GM23338 (cell line): ENCODE data around the gene BNIPL. TPM values are rescaled to one million over a fixed set of nuclear protein-coding genes. Genes with fewer than 3 reads are reported as not detected.
A peak's percentile ranks its signal among the peaks of the same experiment; 100 is the strongest.

Experiments used
- ATAC-seq: fragments of 200-7000 bp; cut with Tn5 transposase; 3 replicates; pipeline ENCODE4 v1.9.1; 2020
- DNase-seq: peaks from one replicate; pipeline ENCODE4 v3.0.0-alpha.2; 2015; ENCODE audit warnings: low spot score
- H2AFZ ChIP-seq: fragments of 200-600 bp; sonication (generic); 2 replicates; pipeline ENCODE4 v1.8.0; 2016; ENCODE audit warnings: antibody characterized with exemption, mild to moderate bottlenecking, moderate library complexity
- H3F3A ChIP-seq: fragments of 200-600 bp; sonication (generic); replicated peaks from 2 replicates; pipeline ENCODE4 v1.8.0; 2017; ENCODE audit warnings: antibody characterized with exemption, mixed run types, low read depth
- H3K27ac ChIP-seq: fragments of 200-600 bp; sonication (generic); 2 replicates; pipeline ENCODE4 v1.6.1; 2016; ENCODE audit warnings: low read depth
- H3K27me3 ChIP-seq: fragments of 200-600 bp; sonication (generic); 2 replicates; pipeline ENCODE4 v1.8.0; 2016; ENCODE audit warnings: mild to moderate bottlenecking, mixed run types, moderate library complexity; ENCODE audit not compliant: insufficient read depth
- H3K36me3 ChIP-seq: fragments of 200-600 bp; sonication (generic); 2 replicates; pipeline ENCODE4 v1.8.0; 2016; ENCODE audit warnings: mild to moderate bottlenecking; ENCODE audit not compliant: insufficient read depth
- H3K4me1 ChIP-seq: fragments of 200-600 bp; sonication (generic); 2 replicates; pipeline ENCODE4 v1.8.0; 2016; ENCODE audit warnings: mild to moderate bottlenecking, moderate library complexity; ENCODE audit not compliant: insufficient read depth
- H3K4me2 ChIP-seq: fragments of 200-600 bp; sonication (generic); 2 replicates; pipeline ENCODE4 v1.7.1; 2017; ENCODE audit warnings: mixed run types
- H3K4me3 ChIP-seq: fragments of 200-600 bp; sonication (generic); 2 replicates; pipeline ENCODE4 v1.6.1; 2016; ENCODE audit warnings: mixed run types
- H3K79me2 ChIP-seq: fragments of 200-600 bp; sonication (generic); replicated peaks from 2 replicates; pipeline ENCODE4 v1.8.0; 2017; ENCODE audit warnings: mild to moderate bottlenecking; ENCODE audit not compliant: insufficient read depth
- H3K9me2 ChIP-seq: fragments of 200-600 bp; sonication (generic); 2 replicates; pipeline ENCODE4 v1.8.0; 2017; ENCODE audit not compliant: insufficient read depth
- H4K20me1 ChIP-seq: fragments of 200-600 bp; sonication (generic); replicated peaks from 2 replicates; pipeline ENCODE4 v1.8.0; 2017; ENCODE audit warnings: mild to moderate bottlenecking; ENCODE audit not compliant: insufficient read depth
- H3K27ac Mint-ChIP-seq: 2 replicates; pipeline ENCODE4 v1.8.0; 2020; ENCODE audit warnings: inconsistent platforms, mild to moderate bottlenecking, moderate library complexity, mixed read lengths
- H3K27me3 Mint-ChIP-seq: 3 replicates; pipeline ENCODE4 v1.8.0; 2022; ENCODE audit warnings: low read depth, mild to moderate bottlenecking, moderate library complexity, mixed read lengths, inconsistent platforms; ENCODE audit not compliant: insufficient read depth, poor library complexity
- H3K36me3 Mint-ChIP-seq: 3 replicates; pipeline ENCODE4 v1.8.0; 2021; ENCODE audit warnings: low read depth, mild to moderate bottlenecking, inconsistent platforms, moderate library complexity, mixed read lengths
- H3K4me1 Mint-ChIP-seq: 3 replicates; pipeline ENCODE4 v1.8.0; 2020; ENCODE audit warnings: mild to moderate bottlenecking, inconsistent platforms, mixed read lengths
- H3K4me3 Mint-ChIP-seq: 3 replicates; pipeline ENCODE4 v1.8.0; 2021; ENCODE audit warnings: moderate library complexity, mild to moderate bottlenecking, inconsistent platforms, mixed read lengths
- H3K9me3 Mint-ChIP-seq: 3 replicates; pipeline ENCODE4 v1.8.0; 2020; ENCODE audit warnings: moderate library complexity, mild to moderate bottlenecking, inconsistent platforms, mixed read lengths
- CREB1 ChIP-seq: fragments of 250-450 bp; sonication (Bioruptor Pico); IDR thresholded peaks from 2 replicates; pipeline ENCODE4 v1.5.0; 2020; ENCODE audit warnings: low read depth, mild to moderate bottlenecking, moderate library complexity
- CTCF ChIP-seq, 2 experiments: fragments of 200-600 bp in 1 of 2; sonication (generic) in 1 of 2; conservative IDR thresholded peaks; 2 replicates each; pipeline versions ENCODE4 v1.5.1 to v1.6.1; 2016 to 2017; ENCODE audit warnings: antibody characterized with exemption in 2 of 2, low read depth in 2 of 2, mild to moderate bottlenecking in 2 of 2, moderate library complexity in 1 of 2
- ETS1 ChIP-seq: IDR thresholded peaks from 2 replicates; pipeline ENCODE4 v1.6.1; 2016; ENCODE audit warnings: antibody characterized with exemption
- EZH2 ChIP-seq: fragments of 200-600 bp; sonication (generic); IDR thresholded peaks from one replicate; pipeline ENCODE4 v1.8.0; 2017; ENCODE audit warnings: antibody characterized with exemption, mild to moderate bottlenecking, low read depth; ENCODE audit not compliant: unreplicated experiment
- JUNB ChIP-seq: IDR thresholded peaks from one replicate; pipeline ENCODE4 v1.6.1; 2016; ENCODE audit warnings: antibody characterized with exemption; ENCODE audit not compliant: unreplicated experiment
- POLR2AphosphoS5 ChIP-seq: IDR thresholded peaks from 2 replicates; pipeline ENCODE4 v1.6.1; 2016; ENCODE audit warnings: antibody characterized with exemption, low read depth
- REST ChIP-seq: IDR thresholded peaks from one replicate; pipeline ENCODE4 v1.6.1; 2018; ENCODE audit warnings: antibody characterized with exemption; ENCODE audit not compliant: unreplicated experiment
- STAT1 ChIP-seq: IDR thresholded peaks from one replicate; pipeline ENCODE4 v1.6.1; 2016; ENCODE audit warnings: antibody characterized with exemption; ENCODE audit not compliant: unreplicated experiment
- ZNF114 ChIP-seq: fragments of 250-450 bp; sonication (Bioruptor Pico); IDR thresholded peaks from 2 replicates; pipeline ENCODE4 v1.5.0; 2020; ENCODE audit warnings: mild to moderate bottlenecking, moderate library complexity
- ZNF331 ChIP-seq: fragments of 250-450 bp; sonication (Bioruptor Pico); IDR thresholded peaks from 2 replicates; pipeline ENCODE4 v1.5.0; 2020; ENCODE audit warnings: low read depth, mild to moderate bottlenecking, moderate library complexity
- polyA plus RNA-seq: library from polyadenylated mRNA; unstranded; fragments of >200 nt; fragmentation: Nextera tagmentation; extraction: Ambion mirVana; gene quantifications from 2 replicates; pipeline ENCODE4 v1.2.1, GENCODE V29; 2016
- total RNA-seq: library from RNA; depleted of rRNA; stranded (reverse); fragments of >200 nt; shearing (Covaris generic); gene quantifications from 2 replicates; pipeline ENCODE4 v1.2.3, GENCODE V29; 2014

The BNIPL gene
- total and polyA plus RNA-seq, 2 experiments from 2014 or later = 0.91 to 1.2 TPM

- no peak overlapping the region; the same call in 1 of the 2 replicates for H3K27ac ChIP-seq
- Mint-ChIP-seq H3K27ac (peak overlapping the region; percentile 55), H3K4me3 (peak overlapping the region; percentile 90; the same call in 1 of the 3 replicates), H3K4me1 (peaks cover 31% of the 10 kb centered on the region), H3K9me3 (no peaks in the 10 kb centered on the region), H3K36me3 (peaks cover 30% of the 10 kb centered on the region), H3K27me3 (peaks cover 15% of the 10 kb centered on the region)
- ATAC-seq (no peak), DNase-seq (no peak)
- H3K27me3 ChIP-seq = no peaks in the 10 kb centered on the region
- no peaks in the 10 kb centered on the region for H3K36me3 ChIP-seq
- no peak overlapping the region for H3K4me2 ChIP-seq
- no peak overlapping the region for H2AFZ ChIP-seq
- H3K4me1 ChIP-seq = peaks cover 21% of the 10 kb centered on the region
- H3F3A ChIP-seq = peaks cover 11% of the 10 kb centered on the region; the same call in 1 of the 2 replicates
- peaks cover 3% of the 10 kb centered on the region; the same call in 1 of the 2 replicates for H4K20me1 ChIP-seq
- TF ChIP-seq ETS1 (no peak), CTCF (conservative IDR thresholded peaks at IDR 0.05; ENCODE audit: low read depth in 2 of 2) (no peak), ZNF331 (CRISPR knock-in tag) (no peak), JUNB (no peak), ZNF114 (CRISPR knock-in tag) (no peak), REST (no peak), CREB1 (CRISPR knock-in tag) (no peak), EZH2 (no peak), POLR2AphosphoS5 (no peak), STAT1 (no peak)
- H3K79me2 ChIP-seq = peaks cover 78% of the 10 kb centered on the region
- no peaks in the 10 kb centered on the region for H3K9me2 ChIP-seq
- no peak overlapping the region for H3K4me3 ChIP-seq
Observed at GRCh38 chr1:151062741-151063371, 26.5 kb downstream of the BNIPL start.
